Vagina (tissue), 2 donors: ENCODE measurements around the gene CLIC3.

Source experiments
- POLR2AphosphoS5 ChIP-seq, 2 donors: sonication (generic); formaldehyde crosslinking; IDR thresholded peaks; one replicate each; pipeline ENCODE4 v1.9.0; 2017; ENCODE audit warnings: antibody characterized with exemption in 2 of 2, mild to moderate bottlenecking in 2 of 2, low read depth in 1 of 2; ENCODE audit not compliant: insufficient read depth in 1 of 2
- TF ChIP-seq, protein P1 (sequence below), 3 experiments: fragments of 450-650 bp in 2 of 3; fragments of 200-600 bp in 1 of 3; sonication (generic) in 1 of 3; IDR thresholded peaks; one replicate each; pipeline ENCODE4 v1.5.1; 2017 to 2019; ENCODE audit warnings: antibody characterized with exemption in 3 of 3, mild to moderate bottlenecking in 2 of 3, moderate library complexity in 2 of 3

- TF ChIP-seq POLR2AphosphoS5 (IDR thresholded peaks at IDR 0.05; ENCODE audit: insufficient read depth in 1 of 2, low read depth in 1 of 2) = no peak
- TF ChIP-seq, protein P1, sequence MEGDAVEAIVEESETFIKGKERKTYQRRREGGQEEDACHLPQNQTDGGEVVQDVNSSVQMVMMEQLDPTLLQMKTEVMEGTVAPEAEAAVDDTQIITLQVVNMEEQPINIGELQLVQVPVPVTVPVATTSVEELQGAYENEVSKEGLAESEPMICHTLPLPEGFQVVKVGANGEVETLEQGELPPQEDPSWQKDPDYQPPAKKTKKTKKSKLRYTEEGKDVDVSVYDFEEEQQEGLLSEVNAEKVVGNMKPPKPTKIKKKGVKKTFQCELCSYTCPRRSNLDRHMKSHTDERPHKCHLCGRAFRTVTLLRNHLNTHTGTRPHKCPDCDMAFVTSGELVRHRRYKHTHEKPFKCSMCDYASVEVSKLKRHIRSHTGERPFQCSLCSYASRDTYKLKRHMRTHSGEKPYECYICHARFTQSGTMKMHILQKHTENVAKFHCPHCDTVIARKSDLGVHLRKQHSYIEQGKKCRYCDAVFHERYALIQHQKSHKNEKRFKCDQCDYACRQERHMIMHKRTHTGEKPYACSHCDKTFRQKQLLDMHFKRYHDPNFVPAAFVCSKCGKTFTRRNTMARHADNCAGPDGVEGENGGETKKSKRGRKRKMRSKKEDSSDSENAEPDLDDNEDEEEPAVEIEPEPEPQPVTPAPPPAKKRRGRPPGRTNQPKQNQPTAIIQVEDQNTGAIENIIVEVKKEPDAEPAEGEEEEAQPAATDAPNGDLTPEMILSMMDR (IDR thresholded peaks at IDR 0.05) = no peak
These were observed 24.0 kb downstream of the CLIC3 start for GRCh38 chr9:136972335-136972734.
